ENCODE results near the gene CMSS1. TPM values are rescaled to one million over a fixed set of nuclear protein-coding genes. Genes with fewer than 3 reads are reported as not detected.

The CMSS1 gene
- total and polyA plus RNA-seq, 12 donors, result 16.2 to 75.6 (median 33.0) TPM

DNA sequence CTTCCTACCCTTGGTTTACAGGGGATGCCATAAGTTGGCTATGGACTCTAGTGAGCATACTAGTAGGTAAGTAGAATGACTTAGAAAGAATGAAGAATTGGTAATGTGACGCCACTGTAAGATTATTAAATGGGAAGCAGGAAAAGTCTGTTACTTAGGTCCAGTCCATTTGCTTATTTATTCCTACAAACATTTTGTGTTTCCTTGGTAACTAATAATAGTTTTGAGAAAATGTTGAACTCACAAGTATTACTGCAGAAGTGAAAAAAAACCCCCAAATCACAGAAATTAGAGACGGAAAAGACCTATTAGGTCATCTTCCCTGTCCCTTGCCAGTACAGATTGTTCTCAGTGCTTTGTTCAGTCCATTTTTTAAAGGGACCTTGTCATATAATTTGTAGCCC is 63.5 kb downstream of the CMSS1 start:
- Histone ChIP-seq H3K4me1 (replicated peaks in 1 of 2) (peaks cover 20 to 38% of the 10 kb centered on the region in 2 donors), H3K36me3 (replicated peaks in 1 of 2) (no peaks in the 10 kb centered on the region), H3K4me3 (no peak overlapping the region), H3K27ac (peak overlapping the region in 4 of 5 donors; percentile 4 to 80 (median 64)), H3K9me3 (replicated peaks in 1 of 3) (no peaks in the 10 kb centered on the region), H3K27me3 (no peaks in the 10 kb centered on the region)
- 32 to 47% (median 38%) methylated on average over 2 of the region's 2 CpGs for WGBS, 4 donors
- TF ChIP-seq, protein P1, sequence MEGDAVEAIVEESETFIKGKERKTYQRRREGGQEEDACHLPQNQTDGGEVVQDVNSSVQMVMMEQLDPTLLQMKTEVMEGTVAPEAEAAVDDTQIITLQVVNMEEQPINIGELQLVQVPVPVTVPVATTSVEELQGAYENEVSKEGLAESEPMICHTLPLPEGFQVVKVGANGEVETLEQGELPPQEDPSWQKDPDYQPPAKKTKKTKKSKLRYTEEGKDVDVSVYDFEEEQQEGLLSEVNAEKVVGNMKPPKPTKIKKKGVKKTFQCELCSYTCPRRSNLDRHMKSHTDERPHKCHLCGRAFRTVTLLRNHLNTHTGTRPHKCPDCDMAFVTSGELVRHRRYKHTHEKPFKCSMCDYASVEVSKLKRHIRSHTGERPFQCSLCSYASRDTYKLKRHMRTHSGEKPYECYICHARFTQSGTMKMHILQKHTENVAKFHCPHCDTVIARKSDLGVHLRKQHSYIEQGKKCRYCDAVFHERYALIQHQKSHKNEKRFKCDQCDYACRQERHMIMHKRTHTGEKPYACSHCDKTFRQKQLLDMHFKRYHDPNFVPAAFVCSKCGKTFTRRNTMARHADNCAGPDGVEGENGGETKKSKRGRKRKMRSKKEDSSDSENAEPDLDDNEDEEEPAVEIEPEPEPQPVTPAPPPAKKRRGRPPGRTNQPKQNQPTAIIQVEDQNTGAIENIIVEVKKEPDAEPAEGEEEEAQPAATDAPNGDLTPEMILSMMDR (IDR thresholded peaks at IDR 0.05), result no peak
- no peak for TF ChIP-seq POLR2A (IDR thresholded peaks at IDR 0.05)
- DNase-seq, result no peak
- intact Hi-C loops (cut with DNase I), result no loop called here

DNA sequence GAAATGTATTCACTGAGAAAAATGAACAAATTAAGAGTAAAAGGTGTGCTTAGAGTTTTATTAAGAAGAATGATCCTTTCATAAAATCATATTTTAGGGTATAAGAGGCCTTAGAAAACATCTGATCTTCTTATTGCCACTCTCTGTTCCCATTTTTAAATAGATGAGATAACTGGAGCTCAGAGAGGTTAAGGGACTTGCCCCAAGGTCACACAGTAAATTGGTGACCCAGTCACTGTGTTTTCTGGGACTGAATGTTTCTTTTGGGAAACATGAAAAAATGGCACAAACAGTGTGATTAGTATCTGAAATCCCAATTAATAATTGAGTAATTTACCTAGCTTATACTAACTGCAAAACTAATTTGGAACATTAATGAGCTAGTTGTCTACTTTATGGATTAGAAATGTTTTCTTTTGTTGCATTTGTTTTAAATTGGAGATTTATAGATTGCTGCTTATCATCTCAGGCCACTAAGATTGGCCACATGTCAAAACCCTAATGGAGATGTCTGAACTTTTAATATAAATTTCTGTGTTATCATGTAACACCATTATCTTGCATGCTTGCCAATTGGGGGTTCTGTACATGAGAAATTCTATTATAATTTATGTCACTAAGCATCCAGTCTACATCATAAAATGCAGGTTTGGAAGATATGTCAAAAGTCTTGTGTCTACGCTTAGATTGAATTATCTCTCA is 64.9 kb downstream of the CMSS1 start:
- Histone ChIP-seq H3K4me1 (replicated peaks in 1 of 2) (peaks cover 20 to 38% of the 10 kb centered on the region in 2 donors), H3K36me3 (replicated peaks in 1 of 2) (no peaks in the 10 kb centered on the region), H3K4me3 (no peak overlapping the region), H3K9me3 (replicated peaks in 1 of 3) (no peaks in the 10 kb centered on the region), H3K27me3 (no peaks in the 10 kb centered on the region), H3K27ac (peak overlapping the region in 2 of 5 donors; percentile 27 to 61)
- 67 to 86% (median 80%) methylated on average over 1 of the region's 1 CpG for WGBS, 4 donors
- DNase-seq, result no peak
- TF ChIP-seq, protein P1 (IDR thresholded peaks at IDR 0.05), result no peak
- no peak for TF ChIP-seq POLR2A (IDR thresholded peaks at IDR 0.05)
- intact Hi-C loops (cut with DNase I), result no loop called here

DNA sequence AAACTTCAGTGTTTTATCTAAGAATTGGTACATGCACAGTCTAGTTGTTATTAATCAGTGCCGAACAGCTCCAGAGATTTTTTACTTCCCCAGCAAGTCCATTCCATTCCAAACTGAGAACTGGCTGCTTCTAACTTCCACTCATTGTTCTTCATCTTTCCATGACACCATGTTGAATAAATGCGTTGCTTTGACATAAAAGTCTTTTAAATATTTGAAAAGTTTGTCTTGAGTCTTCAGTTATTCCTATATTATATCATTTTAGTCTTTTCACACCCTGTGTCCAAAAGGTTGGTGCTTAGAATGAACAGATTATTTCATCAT is 65.4 kb downstream of the CMSS1 start:
- Histone ChIP-seq H3K9me3 (replicated peaks in 1 of 3) (no peaks in the 10 kb centered on the region), H3K4me1 (replicated peaks in 1 of 2) (peaks cover 16 to 38% of the 10 kb centered on the region in 2 donors), H3K27ac (no peak overlapping the region), H3K4me3 (no peak overlapping the region), H3K27me3 (no peaks in the 10 kb centered on the region), H3K36me3 (replicated peaks in 1 of 2) (no peaks in the 10 kb centered on the region)
- no peak for DNase-seq
- whole genome bisulfite sequencing, 4 donors, result 67 to 84% (median 73%) methylated on average over 2 of the region's 2 CpGs
- intact Hi-C loops (cut with DNase I), result no loop called here
- TF ChIP-seq, protein P1 (IDR thresholded peaks at IDR 0.05), result no peak

DNA sequence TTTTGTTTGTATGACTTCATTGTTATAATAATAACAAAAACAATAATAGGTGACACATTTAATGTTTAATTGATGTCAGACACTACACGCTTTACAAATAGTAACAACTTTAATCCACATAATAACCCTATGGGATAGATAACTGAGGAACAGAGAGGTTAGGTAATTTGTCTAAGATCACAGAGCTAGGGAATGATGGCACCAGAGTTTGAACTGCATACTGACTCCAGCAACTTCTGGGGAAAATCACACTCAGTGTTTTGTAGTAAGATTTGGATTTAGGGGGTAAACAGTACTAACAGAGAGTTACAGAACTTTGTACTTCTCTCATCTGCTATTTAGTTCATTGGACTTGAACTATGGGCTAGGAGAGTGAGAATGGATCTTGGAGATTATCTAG is 66.0 kb downstream of the CMSS1 start:
- H3K4me1 ChIP-seq (replicated peaks in 1 of 2), result peaks cover 16 to 35% of the 10 kb centered on the region in 2 donors
- 95 to 100% (median 96%) methylated on average over 1 of the region's 1 CpG for WGBS, 4 donors
- no peaks in the 10 kb centered on the region for H3K36me3 ChIP-seq (replicated peaks in 1 of 2)
- H3K27me3 ChIP-seq, result no peaks in the 10 kb centered on the region
- H3K9me3 ChIP-seq (replicated peaks in 1 of 3), result no peaks in the 10 kb centered on the region
- no peak for DNase-seq
- intact Hi-C loops (cut with DNase I), result no loop called here
- H3K27ac ChIP-seq, result no peak overlapping the region
- H3K4me3 ChIP-seq, result no peak overlapping the region
- no peak for TF ChIP-seq POLR2A (IDR thresholded peaks at IDR 0.05)
- TF ChIP-seq, protein P1 (IDR thresholded peaks at IDR 0.05), result no peak

Measured in adrenal gland (tissue), 12 donors.